Caco-2 (cell line): ENCODE measurements around the gene MPDZ. TPM values are rescaled to one million over a fixed set of nuclear protein-coding genes. Genes with fewer than 3 reads are reported as not detected.

Experiments used
- BruUV-seq: library from RNA; stranded (reverse); fragments of 400-500 nt; replicated peaks from 2 replicates; lab custom pipeline; 2021; lab: Mats Ljungman, UMichigan
- CTCF ChIA-PET: fragments of 300-600 bp; sonication (Branson Sonifier 250); formaldehyde crosslinking; loops from one replicate; lab custom pipeline; 2022; ENCODE audit warnings: antibody characterized with exemption; lab: Charles Lee
- POLR2A ChIA-PET: fragments of 300-600 bp; sonication (Branson Sonifier 250); formaldehyde crosslinking; loops from one replicate; lab custom pipeline; 2022; ENCODE audit warnings: antibody characterized with exemption; lab: Charles Lee
- DNase-seq, 2 experiments: peaks; one replicate each; pipeline versions ENCODE4 v3.0.0 to v3.0.0-alpha.2; 2020 to 2022
- H3K27me3 ChIP-seq: replicated peaks from 2 replicates; pipeline ENCODE4 v1.6.0; 2011; ENCODE audit warnings: low read length; ENCODE audit not compliant: control insufficient read depth, insufficient read depth
- H3K36me3 ChIP-seq: 2 replicates; pipeline ENCODE4 v1.5.1; 2011; ENCODE audit warnings: low read length; ENCODE audit not compliant: control insufficient read depth, insufficient read depth
- H3K4me1 ChIP-seq: fragments of 250-450 bp; sonication (Bioruptor Pico); 2 replicates; pipeline ENCODE4 v1.5.1; 2020; ENCODE audit warnings: mild to moderate bottlenecking
- H3K4me3 ChIP-seq: 2 replicates; pipeline ENCODE4 v1.5.1; 2011; ENCODE audit warnings: low read depth, mild to moderate bottlenecking, control low read depth, low read length
- H3K9me3 ChIP-seq: fragments of 250-450 bp; sonication (Bioruptor Pico); 2 replicates; pipeline ENCODE4 v1.5.1; 2020; ENCODE audit warnings: mild to moderate bottlenecking, moderate library complexity
- H3K27ac Mint-ChIP-seq: one replicate; pipeline ENCODE4 v1.8.0; 2022; ENCODE audit warnings: mixed read lengths; ENCODE audit not compliant: unreplicated experiment
- H3K27me3 Mint-ChIP-seq: one replicate; pipeline ENCODE4 v1.8.0; 2022; ENCODE audit warnings: mixed read lengths; ENCODE audit not compliant: insufficient read depth, unreplicated experiment
- H3K36me3 Mint-ChIP-seq: one replicate; pipeline ENCODE4 v1.8.0; 2022; ENCODE audit warnings: mild to moderate bottlenecking, mixed read lengths; ENCODE audit not compliant: insufficient read depth, unreplicated experiment
- H3K4me1 Mint-ChIP-seq: one replicate; pipeline ENCODE4 v1.8.0; 2022; ENCODE audit warnings: low read depth, mixed read lengths; ENCODE audit not compliant: unreplicated experiment
- H3K4me3 Mint-ChIP-seq: one replicate; pipeline ENCODE4 v1.8.0; 2022; ENCODE audit warnings: mild to moderate bottlenecking, moderate library complexity, mixed read lengths; ENCODE audit not compliant: unreplicated experiment
- H3K9me3 Mint-ChIP-seq: one replicate; pipeline ENCODE4 v1.8.0; 2022; ENCODE audit warnings: mixed read lengths; ENCODE audit not compliant: unreplicated experiment
- intact Hi-C: fragments of 100-400 bp; cut with micrococcal nuclease; formaldehyde crosslinking; loops from one replicate; pipeline ENCODE4 v1.10.0; 2022; ENCODE audit not compliant: unreplicated experiment
- total RNA-seq: library from RNA; stranded (reverse); gene quantifications from 2 replicates; pipeline ENCODE4 v1.2.3, GENCODE V29; 2022
- TF ChIP-seq, protein P1 (sequence below), 2 experiments: fragments of 200-600 bp in 1 of 2; IDR thresholded peaks; 1 replicate in 1 of 2; 2 replicates in 1 of 2; pipeline versions ENCODE4 v1.5.1 to v1.8.0; 2011 to 2022; ENCODE audit warnings: antibody characterized with exemption in 1 of 2, control low read depth in 1 of 2, inconsistent platforms in 1 of 2, low read depth in 1 of 2, low read length in 1 of 2, mild to moderate bottlenecking in 1 of 2, moderate library complexity in 1 of 2; ENCODE audit not compliant: insufficient read depth in 1 of 2, severe bottlenecking in 1 of 2, unreplicated experiment in 1 of 2

Gene MPDZ
- total RNA-seq, 1 experiment from 2014 or later = not detected

GRCh38 chr9:13281356-13282016, 2.0 kb upstream of the MPDZ start:
- Mint-ChIP-seq H3K36me3 (no peaks in the 10 kb centered on the region), H3K27ac (no peak overlapping the region), H3K9me3 (no peaks in the 10 kb centered on the region), H3K4me1 (no peaks in the 10 kb centered on the region), H3K4me3 (no peak overlapping the region), H3K27me3 (no peaks in the 10 kb centered on the region)
- no TSS peak for BruUV-seq
- intact Hi-C loops = no loop called here
- Histone ChIP-seq H3K36me3 (no peaks in the 10 kb centered on the region), H3K27me3 (no peaks in the 10 kb centered on the region), H3K4me3 (no peak overlapping the region), H3K9me3 (no peaks in the 10 kb centered on the region), H3K4me1 (no peaks in the 10 kb centered on the region)
- DNase-seq = no peak
- TF ChIP-seq, protein P1, sequence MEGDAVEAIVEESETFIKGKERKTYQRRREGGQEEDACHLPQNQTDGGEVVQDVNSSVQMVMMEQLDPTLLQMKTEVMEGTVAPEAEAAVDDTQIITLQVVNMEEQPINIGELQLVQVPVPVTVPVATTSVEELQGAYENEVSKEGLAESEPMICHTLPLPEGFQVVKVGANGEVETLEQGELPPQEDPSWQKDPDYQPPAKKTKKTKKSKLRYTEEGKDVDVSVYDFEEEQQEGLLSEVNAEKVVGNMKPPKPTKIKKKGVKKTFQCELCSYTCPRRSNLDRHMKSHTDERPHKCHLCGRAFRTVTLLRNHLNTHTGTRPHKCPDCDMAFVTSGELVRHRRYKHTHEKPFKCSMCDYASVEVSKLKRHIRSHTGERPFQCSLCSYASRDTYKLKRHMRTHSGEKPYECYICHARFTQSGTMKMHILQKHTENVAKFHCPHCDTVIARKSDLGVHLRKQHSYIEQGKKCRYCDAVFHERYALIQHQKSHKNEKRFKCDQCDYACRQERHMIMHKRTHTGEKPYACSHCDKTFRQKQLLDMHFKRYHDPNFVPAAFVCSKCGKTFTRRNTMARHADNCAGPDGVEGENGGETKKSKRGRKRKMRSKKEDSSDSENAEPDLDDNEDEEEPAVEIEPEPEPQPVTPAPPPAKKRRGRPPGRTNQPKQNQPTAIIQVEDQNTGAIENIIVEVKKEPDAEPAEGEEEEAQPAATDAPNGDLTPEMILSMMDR (IDR thresholded peaks at IDR 0.05; ENCODE audit: insufficient read depth in 1 of 2, low read depth in 1 of 2, low read length in 1 of 2, severe bottlenecking in 1 of 2, unreplicated experiment in 1 of 2) = no peak
- ChIA-PET CTCF (no interaction called here), POLR2A (no interaction called here)

GRCh38 chr9:13278368-13279246, 885 bp downstream of the MPDZ start:
- Mint-ChIP-seq H3K4me3 (no peak overlapping the region), H3K4me1 (no peaks in the 10 kb centered on the region), H3K27ac (no peak overlapping the region), H3K9me3 (no peaks in the 10 kb centered on the region), H3K36me3 (no peaks in the 10 kb centered on the region), H3K27me3 (no peaks in the 10 kb centered on the region)
- CTCF ChIA-PET = no interaction called here
- TF ChIP-seq, protein P1 (IDR thresholded peaks at IDR 0.05; ENCODE audit: insufficient read depth in 1 of 2, low read depth in 1 of 2, low read length in 1 of 2, severe bottlenecking in 1 of 2, unreplicated experiment in 1 of 2) = no peak
- H3K4me1 ChIP-seq = no peaks in the 10 kb centered on the region
- no TSS peak for BruUV-seq
- no peak for DNase-seq
- H3K9me3 ChIP-seq = no peaks in the 10 kb centered on the region
- no peaks in the 10 kb centered on the region for H3K27me3 ChIP-seq
- H3K36me3 ChIP-seq = no peaks in the 10 kb centered on the region
- POLR2A ChIA-PET = no interaction called here
- no peak overlapping the region for H3K4me3 ChIP-seq
- intact Hi-C loops = no loop called here

DNA sequence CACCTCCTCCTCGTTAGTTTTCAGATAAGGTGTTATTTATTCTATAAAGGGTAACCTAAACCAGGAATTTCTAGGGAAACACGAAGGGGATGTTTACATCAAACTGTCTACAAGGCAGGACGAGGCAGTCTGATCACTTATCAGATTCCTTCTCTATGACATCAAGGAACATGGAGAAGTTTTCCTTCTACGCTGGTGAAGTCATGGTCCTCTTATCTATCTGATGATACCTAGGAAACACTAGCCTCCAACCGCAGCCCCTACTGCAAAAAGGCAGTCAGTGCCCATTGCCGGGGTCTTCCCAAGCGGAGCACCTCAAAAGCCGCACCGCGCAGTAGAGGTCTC, 1.5 kb downstream of the MPDZ start:
- H3K27me3 ChIP-seq = no peaks in the 10 kb centered on the region
- POLR2A ChIA-PET = no interaction called here
- TF ChIP-seq, protein P1 (IDR thresholded peaks at IDR 0.05; ENCODE audit: insufficient read depth in 1 of 2, low read depth in 1 of 2, low read length in 1 of 2, severe bottlenecking in 1 of 2, unreplicated experiment in 1 of 2) = no peak
- no peaks in the 10 kb centered on the region for H3K4me1 Mint-ChIP-seq
- H3K36me3 Mint-ChIP-seq = no peaks in the 10 kb centered on the region
- no peak overlapping the region for H3K4me3 ChIP-seq
- H3K27ac Mint-ChIP-seq = no peak overlapping the region
- H3K4me1 ChIP-seq = no peaks in the 10 kb centered on the region
- CTCF ChIA-PET = no interaction called here
- intact Hi-C loops = no loop called here
- no peak overlapping the region for H3K4me3 Mint-ChIP-seq
- BruUV-seq = no TSS peak
- no peaks in the 10 kb centered on the region for H3K9me3 ChIP-seq
- H3K9me3 Mint-ChIP-seq = no peaks in the 10 kb centered on the region
- H3K27me3 Mint-ChIP-seq = no peaks in the 10 kb centered on the region
- no peak for DNase-seq
- H3K36me3 ChIP-seq = no peaks in the 10 kb centered on the region
